MG63 (cell line): ENCODE measurements around the gene MESP2. TPM values are rescaled to one million over a fixed set of nuclear protein-coding genes. Genes with fewer than 3 reads are reported as not detected.

Experiments used
- total RNA-seq: library from RNA; depleted of rRNA; stranded (reverse); fragments of >200 nt; shearing (Covaris generic); gene quantifications from 2 replicates; pipeline ENCODE4 v1.2.3, GENCODE V29; 2014; ENCODE audit warnings: low replicate concordance; rRNA removed

Gene MESP2
- total RNA-seq, 1 experiment from 2014 or later, result 1.8 TPM

Other genes with a start within 250 kb of the MESP2 start
- 3.3 and 4.0 TPM in 2 replicates for gene TICRR, start 200.9 kb upstream of the MESP2 start, total RNA-seq
- 27.4 and 42.1 TPM in 2 replicates for gene KIF7, start 120.9 kb upstream of the MESP2 start, total RNA-seq
- gene PLIN1, start 97.0 kb upstream of the MESP2 start, total RNA-seq, result 0.13 and 0.17 TPM in 2 replicates
- 18.3 and 18.4 TPM in 2 replicates for gene PEX11A, start 85.6 kb upstream of the MESP2 start, total RNA-seq
- 0.13 TPM in 1 of 2 replicates, not detected in the other for gene WDR93, start 85.5 kb upstream of the MESP2 start, total RNA-seq
- gene MESP1, start 25.1 kb upstream of the MESP2 start, total RNA-seq, result 2.2 and 8.9 TPM in 2 replicates
- 24.9 and 43.8 TPM in 2 replicates for gene ANPEP, start 38.5 kb downstream of the MESP2 start, total RNA-seq
- gene AP3S2, start 117.7 kb downstream of the MESP2 start, total RNA-seq, result 74.8 and 185 TPM in 2 replicates
- 4.0 and 6.4 TPM in 2 replicates for gene ARPIN, start 136.6 kb downstream of the MESP2 start, total RNA-seq
- gene ZNF710, start 225.0 kb downstream of the MESP2 start, total RNA-seq, result 7.0 and 9.1 TPM in 2 replicates